Measurements from ENCODE around the gene ENDOG. TPM values are rescaled to one million over a fixed set of nuclear protein-coding genes. Genes with fewer than 3 reads are reported as not detected.
A peak's percentile ranks its signal among the peaks of the same experiment; 100 is the strongest.
"Not testable (repeated sequence)": the region's sequence is repeated elsewhere in the genome, so short reads cannot be mapped to it uniquely, and the experiment has no call there.

Gene ENDOG
- total RNA-seq, 1 donor from 2014 or later, result 30.7 TPM

- DNase-seq, result no peak
Measured at GRCh38 chr9:128862401-128862851, 44.1 kb downstream of the ENDOG start.

- peak; percentile 68 for DNase-seq
Measured at GRCh38 chr9:128863647-128864046, 45.3 kb downstream of the ENDOG start.

GRCh38 chr9:128870128-128870940 is 52.0 kb downstream of the ENDOG start:
- no peak for DNase-seq

- not testable (repeated sequence) for DNase-seq
Measured at GRCh38 chr9:128870941-128871265, 52.6 kb downstream of the ENDOG start.

Other genes starting within 250 kb of the ENDOG start
- gene DYNC2I2, start 161.7 kb upstream of the ENDOG start, total RNA-seq, result 37.0 TPM
- gene SET, start 129.3 kb upstream of the ENDOG start, total RNA-seq, result 307 TPM
- gene PKN3, start 116.0 kb upstream of the ENDOG start, total RNA-seq, result 5.9 TPM
- 4.1 TPM for gene ZDHHC12, start 94.4 kb upstream of the ENDOG start, total RNA-seq
- 56.1 TPM for gene ZER1, start 46.6 kb upstream of the ENDOG start, total RNA-seq
- 22.9 TPM for gene TBC1D13, start 31.2 kb upstream of the ENDOG start, total RNA-seq
- 17.1 TPM for gene SPOUT1, start 11.3 kb downstream of the ENDOG start, total RNA-seq
- 7.3 TPM for gene KYAT1, start 63.5 kb downstream of the ENDOG start, total RNA-seq
- gene LRRC8A, start 63.6 kb downstream of the ENDOG start, total RNA-seq, result 25.8 TPM
- gene PHYHD1, start 102.5 kb downstream of the ENDOG start, total RNA-seq, result 26.0 TPM
- 9.5 TPM for gene DOLK, start 129.1 kb downstream of the ENDOG start, total RNA-seq
- 47.6 TPM for gene NUP188, start 129.2 kb downstream of the ENDOG start, total RNA-seq
- 67.9 TPM for gene SH3GLB2, start 209.8 kb downstream of the ENDOG start, total RNA-seq
- 25.2 TPM for gene MIGA2, start 218.1 kb downstream of the ENDOG start, total RNA-seq